Mammary epithelial cell (primary cell): ENCODE data around the gene GLT8D2.

Experiments
- EZH2 ChIP-seq: IDR thresholded peaks from 2 replicates; pipeline ENCODE4 v1.6.1; 2012; ENCODE audit warnings: low read length, inconsistent platforms, borderline replicate concordance
- TF ChIP-seq, protein P1 (sequence below), 2 donors: IDR thresholded peaks in 1 of 2; conservative IDR thresholded peaks in 1 of 2; 2 replicates each; pipeline ENCODE4 v1.5.1; 2011 to 2012; ENCODE audit warnings: inconsistent platforms in 2 of 2, low read length in 2 of 2, mild to moderate bottlenecking in 2 of 2, control low read depth in 1 of 2, low read depth in 1 of 2; ENCODE audit not compliant: insufficient read depth in 1 of 2; ENCODE audit errors: extremely low read depth in 1 of 2

DNA sequence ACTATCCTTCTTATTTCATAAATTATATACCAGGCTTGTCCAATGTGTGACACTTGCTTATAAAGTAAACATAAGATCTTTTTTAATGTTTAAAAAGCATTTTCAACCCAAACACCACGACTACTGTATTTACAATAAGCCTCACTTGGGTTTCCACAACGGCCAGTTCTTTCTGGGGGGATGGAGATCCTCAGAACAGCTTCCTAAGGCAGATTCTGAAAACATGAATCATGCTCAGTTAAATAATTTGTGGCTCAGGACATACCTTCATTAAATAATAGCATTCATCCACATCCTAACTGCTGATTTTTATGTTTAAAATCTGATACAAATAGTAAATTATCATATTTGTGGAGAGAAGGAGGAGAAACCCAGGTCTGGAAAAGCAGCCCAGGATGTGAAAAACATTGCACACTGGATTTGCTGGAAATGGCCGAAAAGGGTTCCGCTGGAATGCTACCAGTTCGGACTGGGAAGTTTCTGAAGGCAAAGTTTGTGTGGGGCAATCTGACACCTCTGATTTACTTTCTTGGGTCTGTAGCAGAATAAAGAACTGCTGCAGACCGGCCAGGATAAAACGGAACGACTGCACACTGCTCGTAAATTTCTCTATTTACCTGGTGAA is 597 bp downstream of the GLT8D2 start:
- TF ChIP-seq, protein P1, sequence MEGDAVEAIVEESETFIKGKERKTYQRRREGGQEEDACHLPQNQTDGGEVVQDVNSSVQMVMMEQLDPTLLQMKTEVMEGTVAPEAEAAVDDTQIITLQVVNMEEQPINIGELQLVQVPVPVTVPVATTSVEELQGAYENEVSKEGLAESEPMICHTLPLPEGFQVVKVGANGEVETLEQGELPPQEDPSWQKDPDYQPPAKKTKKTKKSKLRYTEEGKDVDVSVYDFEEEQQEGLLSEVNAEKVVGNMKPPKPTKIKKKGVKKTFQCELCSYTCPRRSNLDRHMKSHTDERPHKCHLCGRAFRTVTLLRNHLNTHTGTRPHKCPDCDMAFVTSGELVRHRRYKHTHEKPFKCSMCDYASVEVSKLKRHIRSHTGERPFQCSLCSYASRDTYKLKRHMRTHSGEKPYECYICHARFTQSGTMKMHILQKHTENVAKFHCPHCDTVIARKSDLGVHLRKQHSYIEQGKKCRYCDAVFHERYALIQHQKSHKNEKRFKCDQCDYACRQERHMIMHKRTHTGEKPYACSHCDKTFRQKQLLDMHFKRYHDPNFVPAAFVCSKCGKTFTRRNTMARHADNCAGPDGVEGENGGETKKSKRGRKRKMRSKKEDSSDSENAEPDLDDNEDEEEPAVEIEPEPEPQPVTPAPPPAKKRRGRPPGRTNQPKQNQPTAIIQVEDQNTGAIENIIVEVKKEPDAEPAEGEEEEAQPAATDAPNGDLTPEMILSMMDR (conservative IDR thresholded peaks at IDR 0.05 in 1 of 2, IDR thresholded peaks at IDR 0.05 in 1 of 2; ENCODE audit: extremely low read depth in 1 of 2, insufficient read depth in 1 of 2, low read depth in 1 of 2, low read length in 2 of 2): no peak
- TF ChIP-seq EZH2: no peak
